K562 (cell line): ENCODE data around the gene GGACT. TPM values are rescaled to one million over a fixed set of nuclear protein-coding genes. Genes with fewer than 3 reads are reported as not detected.

Experiments used
- ATAC-seq: fragments of 200-7000 bp; cut with Tn5 transposase; 3 replicates; pipeline ENCODE4 v1.9.1; 2020; ENCODE audit warnings: moderate library complexity
- BruUV-seq: library from RNA; stranded (reverse); fragments of 400-500 nt; replicated peaks from 2 replicates; lab custom pipeline; 2021; lab: Mats Ljungman, UMichigan
- CTCF ChIA-PET: fragments of 300-600 bp; formaldehyde crosslinking; extraction: SDS; loops from one replicate; lab custom pipeline; 2021; ENCODE audit warnings: low intra/inter-chr PET ratio; lab: Yijun Ruan, JAX
- POLR2A ChIA-PET: fragments of 300-600, 350-650 bp; sonication (Branson Sonifier 250); formaldehyde crosslinking; extraction: SDS; loops from one replicate; lab custom pipeline; 2021; ENCODE audit warnings: antibody characterized with exemption, inconsistent platforms; lab: Yijun Ruan, JAX
- DNase-seq, 4 experiments: peaks; one replicate each; pipeline versions ENCODE4 v3.0.0 to v3.0.0-alpha.2; 2011 to 2018; ENCODE audit warnings: low spot score in 3 of 4, mixed read lengths in 3 of 4; ENCODE audit errors: extremely low read depth in 1 of 4
- FAIRE-seq: peaks from 2 replicates; lab custom pipeline; 2011; peaks lifted over from hg19 to GRCh38; lab: Jason Lieb, UNC
- H2AFZ ChIP-seq: 2 replicates; pipeline ENCODE4 v1.6.0; 2011; ENCODE audit warnings: low read depth, low read length, control low read depth, inconsistent platforms
- H3K27ac ChIP-seq: fragments of 200-600 bp; 3 replicates; pipeline ENCODE4 v1.8.0; 2011; ENCODE audit warnings: low read depth, mild to moderate bottlenecking, control low read depth, inconsistent platforms, low read length, moderate library complexity, mixed read lengths; ENCODE audit errors: extremely low read depth
- H3K27me3 ChIP-seq, 2 experiments: fragments of 300-600 bp in 1 of 2; 2 replicates in 1 of 2; 3 replicates in 1 of 2; pipeline versions ENCODE4 v1.6.0 to v1.8.0; 2011; ENCODE audit warnings: inconsistent platforms in 2 of 2, low read length in 2 of 2, mild to moderate bottlenecking in 1 of 2, mixed read lengths in 1 of 2, moderate library complexity in 1 of 2; ENCODE audit not compliant: control insufficient read depth in 2 of 2, insufficient read depth in 2 of 2
- H3K36me3 ChIP-seq: fragments of 300-600 bp; 3 replicates; pipeline ENCODE4 v1.8.0; 2011; ENCODE audit warnings: mild to moderate bottlenecking, low read length, inconsistent platforms; ENCODE audit not compliant: control insufficient read depth, insufficient read depth
- H3K4me1 ChIP-seq, 2 experiments: fragments of 200-600 bp in 1 of 2; replicated peaks in 1 of 2; 2 replicates in 1 of 2; 3 replicates in 1 of 2; pipeline versions ENCODE4 v1.5.1 to v1.8.0; 2011; ENCODE audit warnings: inconsistent platforms in 2 of 2, low read length in 2 of 2, mild to moderate bottlenecking in 1 of 2, mixed read lengths in 1 of 2, moderate library complexity in 1 of 2; ENCODE audit not compliant: control insufficient read depth in 2 of 2, insufficient read depth in 2 of 2
- H3K4me2 ChIP-seq: 2 replicates; pipeline ENCODE4 v1.6.1; 2011; ENCODE audit warnings: low read length, control low read depth, inconsistent platforms, mixed read lengths; ENCODE audit not compliant: insufficient read depth
- H3K4me3 ChIP-seq: fragments of 200-600 bp; sonication (generic), shearing (Covaris generic); 2 replicates; pipeline ENCODE4 v1.5.1; 2016; ENCODE audit warnings: control low read depth, inconsistent platforms
- H3K79me2 ChIP-seq: fragments of 200-600 bp; 3 replicates; pipeline ENCODE4 v1.8.0; 2011; ENCODE audit warnings: low read length, inconsistent platforms; ENCODE audit not compliant: control insufficient read depth, insufficient read depth
- H3K9ac ChIP-seq, 2 experiments: 2 replicates each; pipeline versions ENCODE4 v1.6.0 to v1.6.1; 2011; ENCODE audit warnings: low read depth in 2 of 2, low read length in 2 of 2, control low read depth in 1 of 2, inconsistent platforms in 1 of 2, mild to moderate bottlenecking in 1 of 2, mixed read lengths in 1 of 2; ENCODE audit not compliant: insufficient read depth in 1 of 2
- H3K9me1 ChIP-seq: one replicate; pipeline ENCODE4 v1.6.0; 2011; ENCODE audit warnings: inconsistent platforms, mild to moderate bottlenecking, low read length, moderate library complexity; ENCODE audit not compliant: control insufficient read depth, insufficient read depth
- H3K9me3 ChIP-seq: replicated peaks from 2 replicates; pipeline ENCODE4 v1.5.1; 2011; ENCODE audit warnings: low read depth, low read length, inconsistent platforms; ENCODE audit not compliant: control insufficient read depth, insufficient read depth
- H4K20me1 ChIP-seq: replicated peaks from 2 replicates; pipeline ENCODE4 v1.6.1; 2011; ENCODE audit warnings: low read length, inconsistent platforms, mixed read lengths; ENCODE audit not compliant: control insufficient read depth, insufficient read depth
- IFI16 ChIP-seq: fragments of 250-450 bp; sonication (Bioruptor Pico); IDR thresholded peaks from 2 replicates; pipeline ENCODE4 v2.1.2; 2022; ENCODE audit warnings: mild to moderate bottlenecking, inconsistent platforms
- ZC3H11A ChIP-seq: IDR thresholded peaks from 2 replicates; pipeline ENCODE4 v1.6.1; 2012; ENCODE audit warnings: low read depth, low read length, improper control_type of control experiment
- WGBS: fragments of 100-300 bp; shearing (Covaris generic); methylation state at CpG from one replicate; pipeline ENCODE4 v1.1.6; 2016; ENCODE audit warnings: low coverage, mixed read lengths; ENCODE audit not compliant: insufficient coverage; ENCODE audit errors: missing lambda C conversion rate; 5-methylcytosine and 5-hydroxymethylcytosine counted together
- in situ Hi-C: fragments of 300-500 bp; cut with MboI; formaldehyde crosslinking; loops from 4 replicates; pipeline ENCODE4 v1.15.0; 2018; ENCODE audit warnings: inconsistent platforms, mixed read lengths
- intact Hi-C: fragments of 100-400 bp; cut with micrococcal nuclease; formaldehyde crosslinking; loops from 2 replicates; pipeline ENCODE4 v1.14.2; 2022
- polyA plus RNA-seq, 8 experiments: library from polyadenylated mRNA; depleted of rRNA in 4 of 8; stranded (reverse) in 5 of 8; unstranded in 3 of 8; fragments of >200 nt; fragmentation: Nextera tagmentation in 2 of 8; fragmentation: Illumina TruSeq in 1 of 8; extraction: Ambion mirVana in 2 of 8; extraction: Trizol in 1 of 8; gene quantifications; 2 replicates each; pipeline versions ENCODE4 v1.2.1 to v1.2.3, GENCODE V29; 2011 to 2014; ENCODE audit warnings: inconsistent platforms in 1 of 8, missing spikeins in 1 of 8
- total RNA-seq, 7 experiments: library from RNA; depleted of rRNA in 6 of 7; stranded (reverse); fragments of >200 nt in 6 of 7; fragmentation: Illumina TruSeq in 2 of 7; extraction: Trizol in 2 of 7; gene quantifications; 2 replicates each; pipeline versions ENCODE4 v1.2.1 to v1.2.3, GENCODE V29; 2011 to 2021; ENCODE audit warnings: low replicate concordance in 1 of 7
- TF ChIP-seq, protein P1 (sequence below): fragments of 450-650 bp; formaldehyde crosslinking; IDR thresholded peaks from 2 replicates; pipeline ENCODE4 v1.4.0; 2020; ENCODE audit warnings: mild to moderate bottlenecking, mixed read lengths

The GGACT gene
- total and polyA plus RNA-seq, 9 of the 15 experiments (the other 6 are each of a cell fraction or from before 2014, with no cell fraction given), result 0.20 to 3.2 (median 1.7) TPM

DNA sequence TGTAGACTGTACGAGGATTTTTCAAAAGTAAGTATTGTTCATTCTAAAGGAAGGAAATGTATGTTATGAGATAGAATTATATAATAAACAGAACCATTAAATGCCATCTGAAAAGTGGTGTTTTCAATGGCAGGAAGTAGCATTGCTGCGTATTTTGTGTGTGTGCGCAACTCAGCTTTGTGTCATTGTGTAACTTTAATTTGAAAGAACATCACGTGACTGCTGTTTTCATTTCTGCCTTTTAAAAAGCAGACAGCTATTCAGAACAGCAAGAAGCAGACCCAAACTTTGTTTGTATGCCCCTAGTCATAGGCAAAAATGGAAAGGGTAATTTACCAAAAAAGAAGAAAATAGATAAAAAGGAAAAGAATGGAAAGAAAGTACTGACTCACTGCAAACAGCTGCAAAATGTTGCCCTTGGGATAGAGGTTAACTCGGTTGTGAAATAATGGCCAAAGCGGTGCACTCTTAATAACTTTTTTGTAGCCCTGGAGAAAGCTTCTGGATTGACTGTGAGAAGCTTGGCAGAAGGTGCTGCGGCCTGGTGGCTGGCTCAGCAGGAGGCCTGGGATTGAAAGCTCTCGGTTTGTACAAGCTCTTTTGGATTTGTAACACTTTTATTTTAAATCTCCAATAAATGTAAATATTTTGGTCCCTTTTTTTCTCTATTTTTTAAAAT lies 97.3 kb downstream of the GGACT start:
- in situ Hi-C loops (no loop called here), intact Hi-C loops (no loop called here)
- Histone ChIP-seq H3K9me1 (no peaks in the 10 kb centered on the region), H3K9ac (no peak overlapping the region), H3K27me3 (no peaks in the 10 kb centered on the region), H4K20me1 (no peaks in the 10 kb centered on the region), H3K4me1 (no peaks in the 10 kb centered on the region), H3K4me2 (no peak overlapping the region), H2AFZ (no peak overlapping the region), H3K4me3 (no peak overlapping the region), H3K9me3 (no peaks in the 10 kb centered on the region), H3K27ac (no peak overlapping the region), H3K79me2 (no peaks in the 10 kb centered on the region), H3K36me3 (no peaks in the 10 kb centered on the region)
- 51% methylated on average over 8 of the region's 8 CpGs for WGBS
- TF ChIP-seq IFI16 (CRISPR knock-in tag) (no peak), ZC3H11A (no peak)
- TF ChIP-seq, protein P1, sequence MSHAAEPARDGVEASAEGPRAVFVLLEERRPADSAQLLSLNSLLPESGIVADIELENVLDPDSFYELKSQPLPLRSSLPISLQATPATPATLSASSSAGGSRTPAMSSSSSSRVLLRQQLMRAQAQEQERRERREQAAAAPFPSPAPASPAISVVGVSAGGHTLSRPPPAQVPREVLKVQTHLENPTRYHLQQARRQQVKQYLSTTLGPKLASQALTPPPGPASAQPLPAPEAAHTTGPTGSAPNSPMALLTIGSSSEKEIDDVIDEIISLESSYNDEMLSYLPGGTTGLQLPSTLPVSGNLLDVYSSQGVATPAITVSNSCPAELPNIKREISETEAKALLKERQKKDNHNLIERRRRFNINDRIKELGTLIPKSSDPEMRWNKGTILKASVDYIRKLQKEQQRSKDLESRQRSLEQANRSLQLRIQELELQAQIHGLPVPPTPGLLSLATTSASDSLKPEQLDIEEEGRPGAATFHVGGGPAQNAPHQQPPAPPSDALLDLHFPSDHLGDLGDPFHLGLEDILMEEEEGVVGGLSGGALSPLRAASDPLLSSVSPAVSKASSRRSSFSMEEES (CRISPR knock-in tag), result peak; percentile 31; the same call in 1 of the 2 replicates
- ChIA-PET POLR2A (interaction anchor here (0.5 kb wide), 1 partner anchor 105 kb away, joined by 3 read pairs; no protein-coding TSS in a partner anchor), CTCF (no interaction called here)
- no TSS peak for BruUV-seq
- DNase-seq (no peak), ATAC-seq (no peak), FAIRE-seq (no peak)
